OCI-LY3 (cell line): ENCODE measurements around the gene TTC6.

Experiments used
- CTCF ChIP-seq: fragments of 200-600, 300-600 bp; sonication (generic); IDR thresholded peaks from 2 replicates; pipeline ENCODE4 v1.5.1; 2014; ENCODE audit warnings: antibody characterized with exemption, low read length, low read depth
- EZH2phosphoT487 ChIP-seq: fragments of 200-600 bp; shearing (Covaris generic); IDR thresholded peaks from 2 replicates; pipeline ENCODE4 v1.6.1; 2018; ENCODE audit warnings: antibody characterized with exemption, mixed run types, low read depth

DNA sequence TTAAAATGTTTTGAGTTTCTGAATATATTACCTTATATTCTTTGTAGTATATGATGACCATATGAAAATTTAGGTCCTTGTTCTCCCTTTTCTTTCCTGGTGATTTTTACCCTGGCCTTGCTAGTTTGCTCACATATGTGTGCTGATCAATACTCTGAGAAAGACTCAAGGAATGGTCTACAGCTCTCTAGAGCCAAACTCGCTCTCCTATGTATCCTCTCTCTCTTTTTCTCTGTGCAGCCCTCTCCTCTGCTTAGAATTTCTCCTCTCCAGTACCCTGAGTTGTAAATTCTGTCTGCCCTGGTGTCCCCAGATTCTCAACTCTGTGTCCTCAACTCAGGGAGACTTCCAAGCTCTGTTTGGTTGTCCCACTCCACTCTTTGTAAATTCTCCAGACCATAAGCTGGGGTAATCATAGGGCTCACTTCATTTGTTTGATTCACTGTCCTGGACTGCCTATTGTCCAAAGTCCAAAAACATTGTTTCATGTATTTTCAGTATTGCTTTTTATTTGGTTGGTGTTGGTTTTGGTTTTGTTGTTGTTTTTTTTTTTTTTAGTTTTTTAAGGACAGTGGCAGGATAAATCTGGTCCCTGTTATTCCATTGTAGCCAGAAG lies 41.4 kb upstream of the TTC6 start:
- no peak for TF ChIP-seq CTCF
- TF ChIP-seq EZH2phosphoT487: no peak
